ENCODE data around the gene SIGLEC7. TPM values are rescaled to one million over a fixed set of nuclear protein-coding genes. Genes with fewer than 3 reads are reported as not detected.

The SIGLEC7 gene
- total and polyA plus RNA-seq, 2 experiments from 2014 or later, result not detected

- Histone ChIP-seq H3K36me3 (no peaks in the 10 kb centered on the region), H3K4me3 (no peak overlapping the region), H3K9me3 (ENCODE audit: low read depth) (no peaks in the 10 kb centered on the region), H3K27me3 (no peaks in the 10 kb centered on the region), H3K27ac (no peak overlapping the region), H3K4me1 (ENCODE audit: low read depth) (no peaks in the 10 kb centered on the region)
- peak; percentile 65 to 79 for DNase-seq (ENCODE audit: low read depth in 1 of 2, low spot score in 1 of 2)
- TF ChIP-seq CTCF (IDR thresholded peaks at IDR 0.05; ENCODE audit: low read depth, low read length), result peak; percentile 77
Measured at GRCh38 chr19:51097166-51097738, 44.8 kb upstream of the SIGLEC7 start.

GRCh38 chr19:51097796-51098195 is 44.3 kb upstream of the SIGLEC7 start:
- no peaks in the 10 kb centered on the region for H3K4me1 ChIP-seq (ENCODE audit: low read depth)
- no peak overlapping the region for H3K4me3 ChIP-seq
- no peaks in the 10 kb centered on the region for H3K27me3 ChIP-seq
- DNase-seq (ENCODE audit: low read depth in 1 of 2, low spot score in 1 of 2), result no peak
- no peaks in the 10 kb centered on the region for H3K9me3 ChIP-seq (ENCODE audit: low read depth)
- TF ChIP-seq CTCF (IDR thresholded peaks at IDR 0.05; ENCODE audit: low read depth, low read length), result no peak
- H3K36me3 ChIP-seq, result no peaks in the 10 kb centered on the region
- no peak overlapping the region for H3K27ac ChIP-seq

GRCh38 chr19:51098365-51099046 is 43.6 kb upstream of the SIGLEC7 start:
- Histone ChIP-seq H3K9me3 (ENCODE audit: low read depth) (no peaks in the 10 kb centered on the region), H3K4me1 (ENCODE audit: low read depth) (no peaks in the 10 kb centered on the region), H3K27ac (no peak overlapping the region), H3K27me3 (no peaks in the 10 kb centered on the region), H3K36me3 (no peaks in the 10 kb centered on the region), H3K4me3 (no peak overlapping the region)
- DNase-seq (ENCODE audit: low read depth in 1 of 2, low spot score in 1 of 2), result peak; percentile 33 to 69
- no peak for TF ChIP-seq CTCF (IDR thresholded peaks at IDR 0.05; ENCODE audit: low read depth, low read length)

- no peak for TF ChIP-seq CTCF (IDR thresholded peaks at IDR 0.05; ENCODE audit: low read depth, low read length)
- Histone ChIP-seq H3K27me3 (no peaks in the 10 kb centered on the region), H3K27ac (no peak overlapping the region), H3K4me3 (no peak overlapping the region), H3K4me1 (ENCODE audit: low read depth) (no peaks in the 10 kb centered on the region), H3K9me3 (ENCODE audit: low read depth) (no peaks in the 10 kb centered on the region), H3K36me3 (no peaks in the 10 kb centered on the region)
- no peak for DNase-seq (ENCODE audit: low read depth in 1 of 2, low spot score in 1 of 2)
Measured at GRCh38 chr19:51099047-51099382, 43.1 kb upstream of the SIGLEC7 start.

- H3K27ac ChIP-seq, result no peak overlapping the region
- no peak overlapping the region for H3K4me3 ChIP-seq
- H3K9me3 ChIP-seq (ENCODE audit: low read depth), result no peaks in the 10 kb centered on the region
- no peak for DNase-seq (ENCODE audit: low read depth in 1 of 2, low spot score in 1 of 2)
- TF ChIP-seq CTCF (IDR thresholded peaks at IDR 0.05; ENCODE audit: low read depth, low read length), result no peak
- H3K4me1 ChIP-seq (ENCODE audit: low read depth), result no peaks in the 10 kb centered on the region
- no peaks in the 10 kb centered on the region for H3K27me3 ChIP-seq
- H3K36me3 ChIP-seq, result no peaks in the 10 kb centered on the region
Measured at GRCh38 chr19:51100601-51101000, 41.5 kb upstream of the SIGLEC7 start.
